HG03342 (cell line): ENCODE measurements around the gene EME1.
"Not testable (repeated sequence)": the region's sequence is repeated elsewhere in the genome, so short reads cannot be mapped to it uniquely, and the experiment has no call there.

ENCODE experiments used
- ATAC-seq: cut with Tn5 transposase; IDR thresholded peaks from one replicate; pipeline ENCODE4 v1.9.1; 2021; ENCODE audit warnings: mild to moderate bottlenecking, moderate library complexity; ENCODE audit not compliant: unreplicated experiment

EME1 gene

GRCh38 chr17:50386510-50386909 lies 13.5 kb downstream of the EME1 start:
- ATAC-seq: no peak

GRCh38 chr17:50388728-50389127 lies 15.7 kb downstream of the EME1 start:
- ATAC-seq: no peak

GRCh38 chr17:50389534-50389933 lies 16.5 kb downstream of the EME1 start:
- no peak for ATAC-seq

GRCh38 chr17:50392621-50393020 lies 19.6 kb downstream of the EME1 start:
- no peak for ATAC-seq

- ATAC-seq: no peak
These were observed 20.7 kb downstream of the EME1 start for GRCh38 chr17:50393700-50394099.

GRCh38 chr17:50394711-50395110 lies 21.7 kb downstream of the EME1 start:
- ATAC-seq: no peak

GRCh38 chr17:50396261-50397110 lies 23.5 kb downstream of the EME1 start:
- no peak for ATAC-seq

GRCh38 chr17:50397111-50397918 lies 24.3 kb downstream of the EME1 start, which contains the start of gene LRRC59:
LRRC59 (minus strand) TSS chr17:50397523; CDS start chr17:50397317, 206 bp downstream.
- ATAC-seq: peak; percentile 94

GRCh38 chr17:50397919-50398285 lies 24.9 kb downstream of the EME1 start:
- no peak for ATAC-seq

GRCh38 chr17:50398672-50399071 lies 25.6 kb downstream of the EME1 start:
- not testable (repeated sequence) for ATAC-seq

- ATAC-seq: not testable (repeated sequence)
These were observed 26.6 kb downstream of the EME1 start for GRCh38 chr17:50399591-50399990.

- not testable (repeated sequence) for ATAC-seq
These were observed 32.3 kb downstream of the EME1 start for GRCh38 chr17:50405351-50405750.

GRCh38 chr17:50406578-50406977 lies 33.5 kb downstream of the EME1 start:
- no peak for ATAC-seq

GRCh38 chr17:50407921-50408320 lies 34.9 kb downstream of the EME1 start:
- no peak for ATAC-seq

- ATAC-seq: no peak
These were observed 39.2 kb downstream of the EME1 start for GRCh38 chr17:50412188-50412732.

- no peak for ATAC-seq
These were observed 41.8 kb downstream of the EME1 start for GRCh38 chr17:50414808-50415207.

- ATAC-seq: not testable (repeated sequence)
These were observed 46.5 kb downstream of the EME1 start for GRCh38 chr17:50419577-50419976.

GRCh38 chr17:50420419-50421112 lies 47.5 kb downstream of the EME1 start:
- no peak for ATAC-seq

- ATAC-seq: no peak
These were observed 48.5 kb downstream of the EME1 start for GRCh38 chr17:50421308-50422051.

- ATAC-seq: no peak
These were observed 49.7 kb downstream of the EME1 start for GRCh38 chr17:50422738-50423137.
